Stimulated activated naive CD4-positive, alpha-beta T cell (primary cell): ENCODE data around the gene EXO5.
"Not testable (repeated sequence)": the region's sequence is repeated elsewhere in the genome, so short reads cannot be mapped to it uniquely, and the experiment has no call there.

ENCODE experiments used
- DNase-seq, 6 experiments: peaks; one replicate each; lab custom pipeline; 2025; lab: John Stamatoyannopoulos, UW

EXO5 gene

DNA sequence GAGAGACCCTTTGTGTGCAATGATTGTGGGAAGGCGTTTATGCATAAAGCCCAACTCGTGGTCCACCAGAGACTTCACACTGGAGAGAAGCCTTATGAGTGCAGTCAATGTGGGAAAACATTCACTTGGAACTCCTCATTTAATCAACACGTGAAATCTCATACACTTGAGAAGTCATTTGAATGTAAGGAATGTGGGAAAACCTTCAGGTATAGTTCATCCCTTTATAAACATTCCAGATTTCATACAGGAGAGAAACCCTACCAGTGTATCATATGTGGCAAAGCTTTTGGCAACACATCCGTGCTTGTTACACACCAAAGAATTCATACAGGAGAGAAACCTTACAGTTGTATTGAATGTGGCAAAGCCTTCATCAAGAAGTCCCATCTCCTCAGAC, 38.4 kb downstream of the EXO5 start:
- no peak for DNase-seq

DNA sequence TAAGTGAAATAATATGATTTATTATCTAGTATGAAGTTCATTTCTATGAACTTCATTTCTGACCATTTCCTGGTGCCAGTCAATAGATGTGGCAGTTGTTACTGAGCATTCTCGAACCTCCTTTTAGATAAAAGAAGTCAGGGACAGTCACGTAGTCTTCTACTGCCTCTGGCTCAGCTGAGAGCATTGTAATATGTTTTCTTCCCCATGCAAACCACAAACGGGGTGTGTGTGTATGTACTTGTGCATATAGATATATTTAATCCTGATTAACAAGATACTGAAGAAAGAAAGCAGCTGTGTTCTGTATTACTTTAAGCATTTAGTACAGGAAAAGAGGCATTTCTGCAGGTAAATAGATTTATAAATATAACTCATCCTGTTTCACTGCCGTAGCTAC, 44.5 kb downstream of the EXO5 start:
- DNase-seq = no peak

DNA sequence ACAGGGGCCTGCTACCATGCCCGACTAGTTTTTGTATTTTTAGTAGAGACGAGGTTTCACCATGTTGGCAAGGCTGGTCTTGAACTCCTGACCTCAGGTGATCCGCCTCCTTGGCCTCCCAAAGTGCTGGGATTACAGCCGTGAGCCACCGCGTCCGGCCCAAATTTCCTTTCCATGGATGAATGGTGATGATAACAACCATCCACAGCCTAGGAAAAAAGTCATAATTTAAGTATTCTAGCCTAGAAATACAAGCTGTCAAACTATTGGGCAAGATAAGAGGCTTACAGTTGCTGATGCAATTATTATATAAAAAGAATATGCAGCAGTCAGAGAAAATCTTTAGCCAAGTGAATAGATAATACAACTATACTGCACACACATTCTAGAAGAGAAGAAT, 46.2 kb downstream of the EXO5 start:
- not testable (repeated sequence) for DNase-seq

DNA sequence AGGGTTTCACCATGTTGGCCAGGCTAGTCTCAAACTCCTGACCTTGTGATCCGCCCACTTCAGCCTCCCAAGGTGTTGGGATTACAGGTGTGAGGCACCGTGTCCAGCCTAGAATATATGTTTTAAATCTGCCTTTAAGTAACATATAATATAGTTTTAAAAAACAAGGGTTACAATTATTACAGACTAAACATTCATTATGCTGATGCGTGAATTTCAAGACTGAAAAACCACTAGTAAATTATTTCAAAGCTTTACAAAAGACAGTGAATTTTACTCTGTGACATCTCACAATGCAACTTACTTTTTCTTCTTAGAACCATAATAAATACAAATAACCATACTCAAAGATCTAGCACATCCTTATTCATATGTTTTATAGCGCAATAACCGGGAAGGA, 47.6 kb downstream of the EXO5 start:
- no peak for DNase-seq

DNA sequence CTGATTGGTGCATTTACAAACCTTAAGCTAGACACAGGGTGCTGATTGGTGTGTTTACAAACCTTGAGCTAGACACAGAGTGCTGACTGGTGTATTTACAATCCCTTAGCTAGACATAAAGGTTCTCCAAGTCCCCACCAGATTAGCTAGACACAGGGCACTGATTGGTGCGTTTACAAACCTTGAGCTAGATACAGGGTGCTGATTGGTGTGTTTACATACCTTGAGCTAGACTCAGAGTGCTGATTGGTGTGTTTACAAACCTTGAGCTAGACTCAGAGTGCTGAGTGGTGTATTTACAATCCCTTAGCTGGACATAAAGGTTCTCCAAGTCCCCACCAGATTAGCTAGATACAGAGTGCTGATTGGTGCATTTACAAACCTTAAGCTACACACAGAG, 49.7 kb downstream of the EXO5 start:
- not testable (repeated sequence) for DNase-seq

DNA sequence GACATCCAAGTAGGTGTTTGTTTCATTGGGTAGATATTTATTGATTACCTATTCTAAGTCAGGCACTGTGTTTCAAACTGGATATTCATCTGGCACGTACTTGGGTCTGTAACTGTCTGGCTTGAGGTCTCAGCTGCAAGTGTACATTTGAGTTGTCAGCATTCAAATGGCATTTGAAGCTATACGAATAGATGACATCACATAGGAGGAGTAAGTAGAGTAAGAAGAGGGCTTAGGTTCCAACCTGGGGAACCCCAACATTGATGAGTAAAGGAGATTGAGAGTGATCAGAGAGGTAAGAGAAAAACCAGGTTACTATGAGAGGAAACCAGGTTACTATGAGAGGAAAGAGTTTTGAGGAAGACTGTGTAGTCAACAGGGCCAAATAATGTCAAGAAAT, 53.6 kb downstream of the EXO5 start:
- DNase-seq = no peak

DNA sequence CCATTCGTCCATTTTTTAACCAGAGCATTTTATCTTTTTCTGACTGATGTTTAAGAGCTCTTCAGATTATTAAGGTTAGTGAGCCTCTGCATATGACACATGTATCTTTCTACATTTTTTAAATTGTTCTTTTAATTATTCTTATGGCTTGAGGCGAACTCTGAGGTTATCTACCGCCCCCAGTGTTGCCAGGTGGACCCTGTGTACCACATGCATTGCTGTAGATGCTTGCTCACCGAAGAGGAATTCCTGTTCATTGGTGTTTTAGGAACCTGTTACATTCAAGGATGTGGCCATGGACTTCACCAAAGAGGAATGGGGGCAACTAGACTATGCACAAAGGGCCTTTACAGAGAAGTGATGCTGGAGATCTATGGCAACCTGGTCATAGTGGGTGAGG, 54.7 kb downstream of the EXO5 start:
- DNase-seq = no peak

DNA sequence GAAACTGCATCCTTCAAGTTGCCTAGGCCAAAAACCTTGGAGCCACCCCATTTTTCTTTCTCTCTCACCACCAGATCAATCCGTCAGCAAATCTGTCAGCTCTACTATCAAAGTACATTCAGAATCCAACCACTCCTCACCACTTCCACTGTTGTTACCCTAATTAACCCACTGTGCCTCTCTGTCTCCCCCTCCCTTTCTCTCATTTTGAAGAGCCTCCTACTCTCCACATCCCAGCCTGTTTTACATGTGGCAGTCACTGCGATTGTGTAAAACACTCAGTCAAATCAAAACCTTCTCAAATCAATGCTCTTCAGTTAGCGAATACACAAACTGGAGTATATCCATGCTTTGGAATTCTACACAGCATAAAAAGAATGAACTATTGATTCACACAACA, 55.9 kb downstream of the EXO5 start:
- DNase-seq = no peak

DNA sequence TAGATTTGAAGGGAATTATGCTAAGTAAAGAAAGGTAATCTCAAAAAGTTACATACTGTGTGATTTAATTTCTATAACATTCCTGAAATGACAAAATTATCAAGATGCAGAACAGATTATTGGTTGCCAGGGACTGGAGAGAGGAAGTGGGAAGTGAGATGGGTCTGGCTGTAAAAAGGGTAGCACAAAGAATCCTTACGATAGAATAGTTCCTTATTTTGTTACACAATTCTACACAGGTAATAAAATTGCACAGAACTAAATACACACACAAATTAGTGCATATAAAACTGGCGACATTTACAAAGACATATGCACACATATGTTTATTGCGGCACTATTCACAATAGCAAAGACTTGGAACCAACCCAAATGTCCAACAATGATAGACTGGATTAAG, 56.3 kb downstream of the EXO5 start:
- no peak for DNase-seq
